VCaP (cell line): Measurements from ENCODE around the gene GABARAPL2.
"Not testable (repeated sequence)": the region's sequence is repeated elsewhere in the genome, so short reads cannot be mapped to it uniquely, and the experiment has no call there.

ENCODE experiments used
- H3K27ac ChIP-seq: fragments of 450-650 bp; 2 replicates; pipeline ENCODE4 v1.5.1; 2017
- TF ChIP-seq, protein P1 (sequence below): fragments of 450-650 bp; conservative IDR thresholded peaks from 2 replicates; pipeline ENCODE4 v1.5.1; 2017; ENCODE audit warnings: mild to moderate bottlenecking, moderate library complexity

GABARAPL2 gene

DNA sequence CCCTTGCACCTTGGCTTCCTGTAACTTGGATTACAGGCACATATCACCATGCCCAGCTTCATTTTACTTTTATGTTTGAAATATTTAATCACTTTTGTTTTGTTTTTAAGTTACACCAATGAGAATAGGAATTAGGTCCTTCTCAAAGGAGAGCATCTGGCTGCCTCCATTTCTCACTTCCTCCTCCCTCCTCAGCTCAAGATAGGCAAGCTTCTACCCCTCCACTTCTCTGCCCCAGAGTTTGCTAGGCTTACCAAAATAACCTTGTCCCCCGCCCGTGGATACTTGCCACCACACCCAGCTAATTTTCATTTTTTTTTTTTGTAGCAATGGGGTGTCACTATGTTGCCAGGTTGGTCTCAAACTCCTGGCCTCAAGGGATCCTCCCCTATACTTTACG, 17.9 kb downstream of the GABARAPL2 start:
- TF ChIP-seq, protein P1, sequence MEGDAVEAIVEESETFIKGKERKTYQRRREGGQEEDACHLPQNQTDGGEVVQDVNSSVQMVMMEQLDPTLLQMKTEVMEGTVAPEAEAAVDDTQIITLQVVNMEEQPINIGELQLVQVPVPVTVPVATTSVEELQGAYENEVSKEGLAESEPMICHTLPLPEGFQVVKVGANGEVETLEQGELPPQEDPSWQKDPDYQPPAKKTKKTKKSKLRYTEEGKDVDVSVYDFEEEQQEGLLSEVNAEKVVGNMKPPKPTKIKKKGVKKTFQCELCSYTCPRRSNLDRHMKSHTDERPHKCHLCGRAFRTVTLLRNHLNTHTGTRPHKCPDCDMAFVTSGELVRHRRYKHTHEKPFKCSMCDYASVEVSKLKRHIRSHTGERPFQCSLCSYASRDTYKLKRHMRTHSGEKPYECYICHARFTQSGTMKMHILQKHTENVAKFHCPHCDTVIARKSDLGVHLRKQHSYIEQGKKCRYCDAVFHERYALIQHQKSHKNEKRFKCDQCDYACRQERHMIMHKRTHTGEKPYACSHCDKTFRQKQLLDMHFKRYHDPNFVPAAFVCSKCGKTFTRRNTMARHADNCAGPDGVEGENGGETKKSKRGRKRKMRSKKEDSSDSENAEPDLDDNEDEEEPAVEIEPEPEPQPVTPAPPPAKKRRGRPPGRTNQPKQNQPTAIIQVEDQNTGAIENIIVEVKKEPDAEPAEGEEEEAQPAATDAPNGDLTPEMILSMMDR: no peak
- H3K27ac ChIP-seq: no peak overlapping the region

- no peak overlapping the region for H3K27ac ChIP-seq
- TF ChIP-seq, protein P1: no peak
Observed at GRCh38 chr16:75588716-75589115, 22.5 kb downstream of the GABARAPL2 start.

DNA sequence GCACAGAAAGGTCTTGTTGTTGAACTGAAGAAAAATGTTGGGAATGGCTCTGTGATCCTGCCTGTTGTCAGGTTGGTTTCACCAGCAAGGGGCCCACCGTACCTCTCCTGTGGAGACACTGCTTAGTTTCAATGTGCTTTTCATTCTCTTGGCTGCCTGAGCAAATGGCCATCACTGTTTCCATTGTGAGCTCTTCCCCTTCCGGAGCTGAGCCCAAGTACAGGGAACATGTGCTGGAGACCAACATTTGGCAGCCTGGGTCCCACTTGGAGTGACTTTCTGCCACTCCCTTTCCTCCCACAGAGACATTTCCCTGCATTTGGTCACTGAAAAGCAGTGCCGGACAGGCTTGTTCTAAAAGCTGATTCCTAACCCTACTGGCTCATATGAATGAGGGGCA, 23.1 kb downstream of the GABARAPL2 start:
- TF ChIP-seq, protein P1: no peak
- H3K27ac ChIP-seq: no peak overlapping the region

DNA sequence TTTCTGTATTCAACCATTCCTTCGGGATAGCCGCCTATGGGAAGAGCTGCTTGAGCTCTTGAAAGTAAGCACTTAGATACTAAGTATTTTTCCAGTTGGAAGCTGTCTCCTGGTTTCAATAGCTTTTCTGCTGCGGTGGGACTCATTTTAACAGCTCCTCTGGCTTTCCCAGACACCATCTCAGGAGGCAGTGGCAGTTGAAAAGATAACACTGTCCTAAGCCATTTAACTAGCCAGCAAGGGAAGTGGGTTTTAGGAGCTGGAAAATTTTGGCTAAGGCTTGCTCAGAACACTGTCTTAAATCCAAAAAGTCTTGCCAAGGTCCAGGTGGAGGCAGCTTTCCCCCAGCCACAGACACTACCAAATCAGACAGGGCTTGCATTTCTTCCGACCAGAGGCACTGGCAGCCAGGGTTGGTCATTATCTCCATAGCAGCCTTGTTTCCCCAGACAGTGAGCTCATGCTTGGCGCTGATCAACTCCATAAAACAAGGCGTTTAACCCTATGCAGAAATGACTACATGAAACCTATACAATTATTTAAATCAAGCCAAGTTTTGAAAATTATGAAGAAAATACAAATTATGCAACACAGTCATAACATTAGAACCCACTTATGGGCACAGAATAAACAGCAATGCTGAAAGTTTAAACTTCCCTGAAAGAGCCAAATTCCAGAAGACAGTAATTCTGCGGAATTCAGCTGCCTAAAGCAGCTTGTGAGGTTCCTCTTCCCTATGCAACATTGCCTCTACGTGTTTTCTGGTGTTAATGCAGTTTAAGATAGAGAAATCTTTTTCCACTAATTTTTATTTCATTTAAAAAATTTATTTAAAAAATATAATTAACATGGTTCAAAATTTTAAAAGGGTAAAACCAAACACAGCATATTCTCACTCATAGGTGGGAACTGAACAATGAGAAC, 25.0 kb downstream of the GABARAPL2 start:
- H3K27ac ChIP-seq: no peak overlapping the region
- TF ChIP-seq, protein P1: no peak

GRCh38 chr16:75591927-75592326, 25.7 kb downstream of the GABARAPL2 start:
- H3K27ac ChIP-seq: not testable (repeated sequence)

DNA sequence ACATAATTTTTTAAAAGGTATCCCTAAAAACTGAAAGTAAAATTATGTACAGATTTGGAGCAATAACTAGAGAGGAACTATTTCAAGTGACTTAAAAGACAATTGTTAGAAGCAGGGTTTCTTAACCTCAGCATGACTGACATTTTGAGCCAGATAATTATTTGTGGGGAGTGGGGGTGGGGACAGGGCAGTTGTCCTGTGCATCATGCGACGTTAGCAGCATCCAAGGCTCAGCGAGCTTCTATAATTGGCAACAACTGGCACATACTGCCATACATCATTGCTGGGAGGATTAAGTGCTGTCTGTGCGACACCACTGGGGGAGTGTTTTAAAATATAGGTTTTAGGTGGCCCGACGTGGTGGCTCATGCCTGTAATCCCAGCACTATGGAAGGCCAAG, 27.1 kb downstream of the GABARAPL2 start:
- TF ChIP-seq, protein P1: no peak
- H3K27ac ChIP-seq: peak overlapping the region; percentile 61; the same call in 1 of the 2 replicates

GRCh38 chr16:75593825-75594820, 27.9 kb downstream of the GABARAPL2 start:
- TF ChIP-seq, protein P1: no peak
- peak overlapping the region; percentile 61 for H3K27ac ChIP-seq
